Eye (tissue), 1 donor: ENCODE results near the gene TBPL1.

Source experiments
- DNase-seq: peaks from one replicate; pipeline ENCODE4 v3.0.0-alpha.2; 2015

TBPL1 gene

DNA sequence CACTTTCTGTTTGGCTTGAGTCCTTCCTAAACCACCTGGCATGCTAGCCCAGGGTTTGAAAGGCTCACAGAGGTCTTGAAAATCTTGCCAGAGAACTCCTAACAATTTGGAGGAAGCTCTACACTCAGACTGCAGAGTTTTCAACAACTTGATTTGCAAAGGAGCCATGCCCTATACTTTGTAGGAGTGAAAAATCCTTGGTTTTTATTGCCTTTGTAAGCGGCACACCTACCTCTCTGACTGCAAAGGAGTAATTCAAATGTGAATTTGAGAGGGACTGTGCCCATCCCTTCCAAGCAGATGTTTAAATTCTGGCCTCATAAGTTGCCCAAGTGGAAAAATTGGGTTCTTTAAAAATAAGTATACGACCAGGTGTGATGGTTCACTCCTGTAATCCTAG is 58.0 kb downstream of the TBPL1 start:
- no peak for DNase-seq

DNA sequence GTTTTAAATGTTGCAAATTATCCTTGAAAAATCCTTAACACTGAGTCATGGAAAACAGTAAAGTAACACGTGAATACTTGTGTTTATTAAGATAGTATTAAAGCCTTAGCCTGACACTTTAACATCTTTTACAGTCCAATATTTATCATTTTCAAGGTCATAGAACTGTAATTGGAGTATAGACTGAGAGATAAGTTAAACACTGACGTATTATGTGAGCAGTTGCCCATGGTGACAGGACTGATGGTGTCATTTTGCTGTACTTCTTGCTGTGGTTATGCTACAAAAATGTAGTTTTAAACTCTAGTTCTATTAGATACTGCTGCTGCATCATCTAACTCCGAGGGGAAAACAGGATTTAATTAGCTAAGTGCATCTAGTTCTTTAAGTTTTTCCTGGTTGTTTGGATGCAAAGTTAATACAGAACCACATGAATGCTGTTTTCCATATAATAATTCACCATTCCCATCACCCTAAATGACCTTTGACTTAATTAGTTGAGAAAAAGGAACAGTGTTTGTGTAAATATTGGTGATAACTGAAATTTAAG is 61.6 kb downstream of the TBPL1 start:
- no peak for DNase-seq

DNA sequence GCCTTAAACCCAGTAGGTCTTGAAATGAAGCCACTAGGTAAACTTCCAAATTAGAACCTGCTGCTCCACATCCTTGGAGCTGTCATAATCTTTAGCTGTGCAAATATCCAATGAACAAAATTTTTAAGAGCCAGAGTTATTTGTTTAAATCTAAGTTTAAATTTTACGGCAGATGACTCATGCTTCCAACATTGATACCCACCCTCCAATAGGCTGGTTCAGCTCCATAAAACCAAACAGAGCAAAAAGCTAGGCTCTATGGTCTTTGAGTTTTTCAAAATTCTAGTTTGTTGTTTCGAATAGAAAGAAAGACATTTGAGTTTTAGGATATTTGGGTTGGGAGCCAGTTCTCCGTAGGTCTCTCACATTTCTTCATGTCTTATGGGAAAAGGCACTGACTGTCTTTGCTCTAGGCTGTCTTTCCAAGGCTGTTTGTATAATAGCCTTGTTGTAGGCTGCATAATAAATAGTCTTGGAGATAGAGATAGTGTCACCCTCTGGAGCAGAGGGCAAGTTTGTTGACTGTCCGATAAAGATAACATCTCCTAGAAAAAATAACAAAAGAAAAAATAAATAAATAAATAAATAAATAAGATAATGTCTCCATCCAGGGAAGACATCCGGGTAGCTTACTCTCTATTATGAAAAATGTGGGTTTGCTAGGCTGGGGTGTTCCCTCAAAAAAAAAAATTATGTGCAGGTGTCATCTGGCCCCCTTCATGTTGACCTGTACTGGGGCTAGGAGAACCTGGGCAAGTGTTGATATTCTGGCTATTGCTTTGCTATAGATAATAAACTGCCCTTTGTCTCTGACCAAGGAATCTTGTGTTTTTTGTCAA is 62.9 kb downstream of the TBPL1 start:
- DNase-seq: no peak

GRCh38 chr6:134016558-134016814 is 63.5 kb downstream of the TBPL1 start:
- no peak for DNase-seq

- no peak for DNase-seq
Observed at GRCh38 chr6:134020071-134020470, 67.0 kb downstream of the TBPL1 start.

- DNase-seq: no peak
Observed at GRCh38 chr6:134020543-134020942, 67.5 kb downstream of the TBPL1 start.

- DNase-seq: no peak
Observed at GRCh38 chr6:134020968-134021367, 67.9 kb downstream of the TBPL1 start.

- DNase-seq: no peak
Observed at GRCh38 chr6:134021396-134022122, 68.5 kb downstream of the TBPL1 start.

- no peak for DNase-seq
Observed at GRCh38 chr6:134022650-134023049, 69.6 kb downstream of the TBPL1 start.

- no peak for DNase-seq
Observed at GRCh38 chr6:134026597-134026996, 73.6 kb downstream of the TBPL1 start.

DNA sequence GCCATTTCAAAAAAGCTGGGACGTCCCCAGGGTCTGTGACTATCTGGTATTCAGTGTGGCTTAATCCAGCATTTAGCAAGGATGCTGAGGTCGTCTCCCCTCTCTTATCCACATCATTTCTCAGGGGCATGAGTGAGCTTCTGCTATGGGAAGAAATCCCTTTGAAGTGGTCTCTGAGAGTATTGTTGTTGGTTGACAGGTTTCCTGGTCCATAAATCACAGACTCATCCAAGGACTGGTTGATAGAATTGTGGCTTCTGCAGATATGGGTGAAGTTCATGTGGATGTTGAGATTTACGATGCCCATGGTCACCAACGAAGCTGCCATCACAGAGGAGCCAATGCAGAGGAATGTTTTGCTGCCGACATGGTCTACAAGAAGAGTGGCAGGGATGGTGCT is 75.4 kb downstream of the TBPL1 start:
- DNase-seq: no peak

GRCh38 chr6:134029495-134030455 is 76.8 kb downstream of the TBPL1 start:
- DNase-seq: no peak

DNA sequence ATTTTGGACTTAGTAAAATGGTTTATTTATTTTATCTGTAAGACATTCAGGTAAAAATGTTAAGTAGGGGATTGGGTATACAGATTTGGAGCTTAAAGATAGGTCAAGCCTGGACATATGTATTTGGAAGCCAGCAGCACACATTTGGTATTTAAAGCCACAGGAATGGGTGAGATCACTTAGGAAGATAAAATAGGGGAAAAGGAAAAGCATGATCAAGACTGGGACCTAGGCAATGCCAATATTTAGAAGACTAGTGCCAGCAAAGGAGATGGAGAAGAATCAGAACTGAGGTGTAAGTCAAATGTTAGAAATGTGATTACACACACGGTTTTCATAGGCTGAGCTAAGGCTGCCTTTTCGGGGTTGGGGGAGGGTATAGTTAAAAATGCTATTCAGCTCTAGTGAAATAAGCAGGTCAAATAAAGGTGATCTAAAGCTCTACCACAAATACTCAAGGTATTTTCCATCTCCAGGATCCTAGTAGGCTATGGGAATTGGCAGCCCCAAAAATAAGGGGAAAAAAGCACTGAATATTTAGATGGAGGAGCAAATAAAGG is 78.8 kb downstream of the TBPL1 start:
- DNase-seq: no peak

DNA sequence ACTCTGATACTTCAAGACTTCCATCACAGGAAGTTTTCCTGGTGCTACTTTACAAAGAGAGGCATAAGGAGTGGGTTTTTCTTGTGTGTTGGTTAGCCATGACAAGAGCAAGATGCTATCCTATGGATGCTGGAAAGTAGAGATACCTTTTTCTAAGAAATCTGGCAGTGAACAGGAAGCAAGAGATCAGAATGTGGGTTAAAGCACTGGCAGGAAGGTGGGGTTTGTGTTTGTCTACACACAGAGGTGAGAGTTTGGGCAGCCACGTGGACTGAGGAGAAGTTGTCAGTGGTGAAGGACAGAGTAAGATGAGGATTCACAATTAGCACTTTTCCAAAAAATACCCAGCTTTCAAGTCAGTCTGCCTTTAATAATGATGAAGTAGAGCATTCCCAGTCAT is 81.5 kb downstream of the TBPL1 start:
- DNase-seq: no peak

GRCh38 chr6:134034961-134035822 is 82.2 kb downstream of the TBPL1 start:
- DNase-seq: no peak

GRCh38 chr6:134035823-134036296 is 82.8 kb downstream of the TBPL1 start:
- DNase-seq: no peak

DNA sequence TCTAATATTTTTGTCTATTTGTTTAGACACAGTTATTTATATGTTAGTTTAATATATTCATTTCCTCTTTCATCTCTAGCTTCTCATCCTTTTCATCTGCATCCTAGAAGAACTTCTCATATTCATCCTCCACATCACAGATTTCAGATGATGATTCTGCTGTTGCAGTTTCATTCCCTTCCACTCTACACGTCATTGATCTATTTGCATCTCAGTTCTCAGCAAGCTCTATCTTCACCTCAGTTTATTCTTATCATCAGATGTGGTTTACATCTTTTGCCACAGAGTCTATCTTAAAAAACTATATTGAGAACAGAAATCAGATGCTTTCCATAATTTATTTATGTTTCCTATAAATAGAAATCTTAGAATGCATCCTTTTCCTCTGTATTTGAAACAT is 86.1 kb downstream of the TBPL1 start:
- no peak for DNase-seq
